Heart left ventricle (tissue), 13 donors: Measurements from ENCODE around the gene ZDHHC11B.

Source experiments
- POLR2A ChIP-seq, 2 donors: fragments of 450-650 bp; IDR thresholded peaks; one replicate each; pipeline ENCODE4 v1.6.1; 2017; ENCODE audit warnings: antibody characterized with exemption in 2 of 2, mild to moderate bottlenecking in 2 of 2, moderate library complexity in 2 of 2
- TF ChIP-seq, protein P1 (sequence below), 12 donors: fragments of 200-600 bp; sonication (generic) in 4 of 12; IDR thresholded peaks; one replicate each; pipeline versions ENCODE4 v1.5.0 to v1.8.0; 2018 to 2022; ENCODE audit warnings: antibody characterized with exemption in 12 of 12, mild to moderate bottlenecking in 5 of 12
- donor health status: ischemic (EF 13 %, LVEDD 7.1; RV severe dilation, severe dysfunction).
- donor health status: DM: no; HTN: yes; CAD: no.
- donor health status: DM: no; HTN: no; CAD: no.
- donor health status: ischemic (EF 25% LVEDD 6.9; RV normal size, moderate dysfunction).
- donor health status: ischemic (EF 25% LVEDD 5.7; RV mildly dilated, moderate dysfunction).
- donor health status: ischemic (EF 35%, LVEDD 5.7; RV mildly dilated, moderate dysfunction).
- donor health status: nonischemic (EF 11% LVEDD 7.7; RV severe dilation, severe dysfunction).
- donor health status: DM: yes; HTN: yes; CAD: no.
- donor health status: PGD.
- donor health status: ischemic (EF 29% LVEDD 5.4; RV normal size, mild dysfunction).
- donor health status: nonischemic (EF 23%, LVEDD 6.1; RV moderate dilation, normal function).

GRCh38 chr5:662751-663435, 121.6 kb downstream of the ZDHHC11B start:
- TF ChIP-seq, protein P1, sequence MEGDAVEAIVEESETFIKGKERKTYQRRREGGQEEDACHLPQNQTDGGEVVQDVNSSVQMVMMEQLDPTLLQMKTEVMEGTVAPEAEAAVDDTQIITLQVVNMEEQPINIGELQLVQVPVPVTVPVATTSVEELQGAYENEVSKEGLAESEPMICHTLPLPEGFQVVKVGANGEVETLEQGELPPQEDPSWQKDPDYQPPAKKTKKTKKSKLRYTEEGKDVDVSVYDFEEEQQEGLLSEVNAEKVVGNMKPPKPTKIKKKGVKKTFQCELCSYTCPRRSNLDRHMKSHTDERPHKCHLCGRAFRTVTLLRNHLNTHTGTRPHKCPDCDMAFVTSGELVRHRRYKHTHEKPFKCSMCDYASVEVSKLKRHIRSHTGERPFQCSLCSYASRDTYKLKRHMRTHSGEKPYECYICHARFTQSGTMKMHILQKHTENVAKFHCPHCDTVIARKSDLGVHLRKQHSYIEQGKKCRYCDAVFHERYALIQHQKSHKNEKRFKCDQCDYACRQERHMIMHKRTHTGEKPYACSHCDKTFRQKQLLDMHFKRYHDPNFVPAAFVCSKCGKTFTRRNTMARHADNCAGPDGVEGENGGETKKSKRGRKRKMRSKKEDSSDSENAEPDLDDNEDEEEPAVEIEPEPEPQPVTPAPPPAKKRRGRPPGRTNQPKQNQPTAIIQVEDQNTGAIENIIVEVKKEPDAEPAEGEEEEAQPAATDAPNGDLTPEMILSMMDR (IDR thresholded peaks at IDR 0.05) = no peak
- no peak for TF ChIP-seq POLR2A (IDR thresholded peaks at IDR 0.05)
